Activated T-cell treated with anti-CD3 and anti-CD28 coated beads, Interleukin-2, amount 50 U/mL, for 24 hours (primary cell): ENCODE data around the gene SLC9A3.

ENCODE experiments used
- DNase-seq: peaks from one replicate; pipeline ENCODE4 v3.0.0-alpha.2; 2020
- H3K27ac Mint-ChIP-seq: 2 replicates; pipeline ENCODE4 v1.8.0; 2020; ENCODE audit warnings: mild to moderate bottlenecking, mixed read lengths
- H3K27me3 Mint-ChIP-seq: 2 replicates; pipeline ENCODE4 v1.8.0; 2020; ENCODE audit warnings: mixed read lengths
- H3K36me3 Mint-ChIP-seq: 2 replicates; pipeline ENCODE4 v1.8.0; 2020; ENCODE audit warnings: low read depth, mixed read lengths
- H3K4me1 Mint-ChIP-seq: 2 replicates; pipeline ENCODE4 v1.8.0; 2020; ENCODE audit warnings: low read depth, mixed read lengths
- H3K4me3 Mint-ChIP-seq: 2 replicates; pipeline ENCODE4 v1.8.0; 2020; ENCODE audit warnings: mild to moderate bottlenecking, moderate library complexity, mixed read lengths
- H3K9me3 Mint-ChIP-seq: 2 replicates; pipeline ENCODE4 v1.8.0; 2020; ENCODE audit warnings: mixed read lengths

SLC9A3 gene

GRCh38 chr5:501105-501830 lies 23.0 kb downstream of the SLC9A3 start:
- peaks cover 25% of the 10 kb centered on the region for H3K27me3 Mint-ChIP-seq
- H3K9me3 Mint-ChIP-seq: no peaks in the 10 kb centered on the region
- no peak overlapping the region for H3K27ac Mint-ChIP-seq
- no peak for DNase-seq
- no peaks in the 10 kb centered on the region for H3K36me3 Mint-ChIP-seq
- H3K4me3 Mint-ChIP-seq: no peak overlapping the region
- no peaks in the 10 kb centered on the region for H3K4me1 Mint-ChIP-seq

- Mint-ChIP-seq H3K4me1 (no peaks in the 10 kb centered on the region), H3K36me3 (no peaks in the 10 kb centered on the region), H3K9me3 (no peaks in the 10 kb centered on the region), H3K27me3 (peaks cover 27% of the 10 kb centered on the region), H3K27ac (no peak overlapping the region), H3K4me3 (no peak overlapping the region)
- DNase-seq: no peak
These were observed 23.8 kb downstream of the SLC9A3 start for GRCh38 chr5:500491-500890.

DNA sequence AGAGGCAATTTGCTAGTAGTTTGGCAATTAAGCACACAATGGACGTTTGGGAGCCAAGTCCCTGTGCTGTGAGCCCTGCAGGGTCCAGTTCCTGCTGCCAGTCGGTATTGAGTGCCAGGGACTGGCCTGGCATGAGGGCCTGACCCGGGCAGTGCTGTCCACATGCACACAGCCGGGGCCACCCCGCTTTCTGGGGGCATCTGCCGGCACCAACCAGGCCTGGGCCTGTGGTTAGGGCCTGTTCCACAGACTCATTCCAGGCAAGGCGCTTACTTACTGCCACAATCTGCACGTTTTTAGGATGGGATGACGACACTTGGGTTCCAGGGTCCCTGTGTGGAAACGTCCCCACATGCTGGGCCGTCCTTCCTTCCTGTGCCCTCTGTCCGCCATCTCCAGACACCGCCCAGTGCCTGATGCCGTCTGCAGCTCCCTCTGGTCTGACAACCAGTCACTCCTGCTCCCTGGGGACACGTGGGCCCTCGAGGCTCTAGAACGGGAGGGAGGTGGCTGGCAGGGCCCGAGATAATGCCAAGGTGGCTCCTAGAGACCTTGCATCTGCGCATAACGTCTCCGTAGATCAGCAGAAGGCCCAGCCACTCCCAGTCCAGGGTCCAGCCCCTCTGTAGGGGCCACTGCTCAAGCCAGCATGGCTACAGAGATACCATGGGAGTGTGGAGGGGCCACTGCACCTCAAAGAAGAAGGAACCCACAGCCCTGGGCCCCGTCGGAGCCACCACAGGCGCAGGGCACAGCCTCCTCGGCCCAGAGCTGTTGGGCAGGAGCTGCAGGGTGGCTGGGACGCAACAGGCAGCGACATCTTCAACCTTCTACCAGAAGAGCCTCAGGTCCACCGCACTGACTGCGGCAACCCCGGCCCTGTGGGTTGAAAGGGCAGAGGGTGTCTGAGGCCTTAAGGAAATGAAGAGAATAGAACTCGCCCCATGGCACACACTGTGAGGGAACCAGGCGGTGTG lies 24.7 kb downstream of the SLC9A3 start:
- H3K27me3 Mint-ChIP-seq: peaks cover 27% of the 10 kb centered on the region
- no peaks in the 10 kb centered on the region for H3K9me3 Mint-ChIP-seq
- no peak overlapping the region for H3K4me3 Mint-ChIP-seq
- H3K36me3 Mint-ChIP-seq: no peaks in the 10 kb centered on the region
- H3K27ac Mint-ChIP-seq: no peak overlapping the region
- no peak for DNase-seq
- H3K4me1 Mint-ChIP-seq: no peaks in the 10 kb centered on the region

GRCh38 chr5:497871-498509 lies 26.3 kb downstream of the SLC9A3 start:
- peaks cover 27% of the 10 kb centered on the region for H3K27me3 Mint-ChIP-seq
- no peak overlapping the region for H3K27ac Mint-ChIP-seq
- DNase-seq: no peak
- no peaks in the 10 kb centered on the region for H3K9me3 Mint-ChIP-seq
- no peaks in the 10 kb centered on the region for H3K4me1 Mint-ChIP-seq
- no peaks in the 10 kb centered on the region for H3K36me3 Mint-ChIP-seq
- H3K4me3 Mint-ChIP-seq: no peak overlapping the region

DNA sequence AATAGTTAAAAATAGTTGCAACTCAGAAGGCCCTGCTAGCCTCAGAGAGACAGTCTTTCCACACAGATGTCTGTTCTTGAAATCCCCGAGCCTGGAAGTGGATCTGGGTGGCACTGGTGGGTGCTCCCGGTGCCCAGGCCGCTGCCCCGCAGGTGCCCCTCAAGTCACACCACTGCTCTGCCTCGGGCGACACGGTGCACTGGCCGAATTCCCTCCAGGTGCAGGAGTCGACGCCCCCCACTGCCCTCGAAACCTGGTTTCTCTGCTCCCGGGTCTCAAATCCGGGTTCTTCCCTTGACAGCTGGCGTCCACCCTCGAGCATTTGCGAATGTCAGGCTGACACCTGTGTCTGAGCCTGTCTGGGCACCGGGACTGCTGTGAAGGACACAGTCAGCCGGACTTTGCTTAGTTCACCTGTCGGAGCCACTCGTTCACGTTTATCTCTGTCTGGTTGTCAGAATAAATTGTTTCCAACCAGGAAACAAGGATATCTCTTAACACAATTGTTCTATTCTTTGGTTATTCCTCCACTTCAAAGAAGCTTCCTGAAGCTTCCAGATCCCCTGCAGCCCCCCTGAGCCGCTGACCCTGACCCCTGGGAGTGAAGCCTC lies 27.1 kb downstream of the SLC9A3 start:
- no peak overlapping the region for H3K4me3 Mint-ChIP-seq
- DNase-seq: no peak
- H3K9me3 Mint-ChIP-seq: no peaks in the 10 kb centered on the region
- H3K4me1 Mint-ChIP-seq: no peaks in the 10 kb centered on the region
- H3K27me3 Mint-ChIP-seq: peaks cover 27% of the 10 kb centered on the region
- no peaks in the 10 kb centered on the region for H3K36me3 Mint-ChIP-seq
- no peak overlapping the region for H3K27ac Mint-ChIP-seq

- no peak overlapping the region for H3K4me3 Mint-ChIP-seq
- H3K9me3 Mint-ChIP-seq: no peaks in the 10 kb centered on the region
- no peak for DNase-seq
- H3K4me1 Mint-ChIP-seq: no peaks in the 10 kb centered on the region
- no peaks in the 10 kb centered on the region for H3K36me3 Mint-ChIP-seq
- H3K27me3 Mint-ChIP-seq: peaks cover 27% of the 10 kb centered on the region
- no peak overlapping the region for H3K27ac Mint-ChIP-seq
These were observed 28.2 kb downstream of the SLC9A3 start for GRCh38 chr5:496028-496427.

DNA sequence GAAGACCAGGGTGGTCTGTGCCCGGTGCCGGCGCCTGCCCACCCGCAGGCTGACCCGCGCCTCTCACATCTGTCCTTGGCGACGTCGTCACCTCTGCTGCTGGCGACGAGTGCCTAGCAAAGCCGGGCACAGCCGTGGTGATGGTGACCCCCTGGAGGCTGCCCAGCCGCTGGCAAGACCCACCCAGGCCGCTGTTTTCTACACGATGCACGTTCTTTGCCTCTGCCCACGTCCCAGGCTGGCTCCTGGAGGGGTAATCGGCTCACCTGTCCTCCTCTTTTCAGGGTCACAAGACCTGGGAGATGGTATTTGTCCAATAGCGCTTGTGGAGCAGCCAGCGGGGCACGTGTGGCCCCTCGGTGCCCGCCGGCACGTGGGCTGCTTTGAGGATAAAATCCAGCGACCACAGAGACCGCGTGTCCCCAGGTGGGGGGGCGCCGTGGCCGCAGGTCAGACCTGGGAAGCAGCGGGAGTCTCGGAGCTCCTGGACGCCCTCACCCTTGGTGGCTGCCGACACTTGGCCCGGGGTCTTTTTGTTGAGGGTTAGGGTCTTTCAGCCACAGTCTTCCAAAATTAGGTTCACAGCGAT lies 29.5 kb downstream of the SLC9A3 start:
- DNase-seq: no peak
- peaks cover 18% of the 10 kb centered on the region for H3K27me3 Mint-ChIP-seq
- H3K36me3 Mint-ChIP-seq: no peaks in the 10 kb centered on the region
- H3K4me3 Mint-ChIP-seq: no peak overlapping the region
- H3K27ac Mint-ChIP-seq: no peak overlapping the region
- H3K4me1 Mint-ChIP-seq: no peaks in the 10 kb centered on the region
- H3K9me3 Mint-ChIP-seq: no peaks in the 10 kb centered on the region

DNA sequence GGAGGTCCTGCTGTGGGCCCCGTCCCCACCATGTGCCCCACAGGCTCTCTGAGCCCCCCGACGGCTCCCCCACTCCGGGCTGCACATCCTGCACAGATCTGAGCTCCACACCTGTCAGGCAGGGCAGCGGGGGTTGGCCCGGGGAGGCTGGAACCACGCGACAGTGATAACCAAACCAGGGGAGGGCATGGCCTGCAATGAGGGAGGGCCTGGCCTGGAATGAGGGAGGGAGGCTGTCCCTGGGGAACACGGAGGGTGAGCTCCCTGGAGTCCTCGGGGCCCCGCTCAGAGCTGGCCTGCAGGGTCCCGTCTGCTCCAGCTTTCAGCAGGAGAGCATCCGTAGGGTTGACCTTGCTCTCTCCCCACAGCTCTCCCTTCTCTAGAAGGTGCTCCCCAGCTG lies 30.5 kb downstream of the SLC9A3 start:
- DNase-seq: no peak
- Mint-ChIP-seq H3K9me3 (no peaks in the 10 kb centered on the region), H3K4me1 (no peaks in the 10 kb centered on the region), H3K4me3 (no peak overlapping the region), H3K27me3 (peaks cover 12% of the 10 kb centered on the region), H3K36me3 (no peaks in the 10 kb centered on the region), H3K27ac (no peak overlapping the region)

DNA sequence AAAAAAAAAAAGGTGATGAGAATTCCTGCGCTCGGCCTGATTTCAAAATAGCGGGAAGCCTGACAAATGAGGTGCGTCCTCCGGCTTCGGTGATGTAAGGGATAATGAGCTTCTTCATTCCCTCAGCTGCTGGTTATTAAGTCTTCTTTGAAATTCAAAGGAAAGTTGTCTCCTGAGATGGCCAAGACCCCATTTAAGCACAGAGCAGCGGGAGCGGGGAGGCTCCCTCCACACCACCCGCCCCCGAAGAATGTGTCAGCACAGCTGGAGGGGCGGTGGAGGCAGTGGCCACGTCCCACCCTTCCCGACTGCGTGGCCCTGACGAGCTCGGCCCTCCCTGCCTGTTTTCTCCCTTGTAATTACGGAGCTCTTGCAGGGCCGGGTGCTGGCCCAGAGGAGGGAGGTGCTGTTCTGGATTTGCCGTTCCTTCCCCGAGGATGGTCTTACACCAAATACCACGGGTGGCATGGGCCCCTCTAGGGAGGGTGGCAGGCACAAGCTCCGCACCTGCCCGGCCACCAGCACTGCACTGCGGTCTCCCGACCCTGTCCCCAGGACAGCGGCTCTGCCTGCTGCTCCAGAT lies 31.0 kb downstream of the SLC9A3 start:
- DNase-seq: no peak
- H3K9me3 Mint-ChIP-seq: no peaks in the 10 kb centered on the region
- H3K27me3 Mint-ChIP-seq: peaks cover 8% of the 10 kb centered on the region
- no peak overlapping the region for H3K27ac Mint-ChIP-seq
- no peaks in the 10 kb centered on the region for H3K4me1 Mint-ChIP-seq
- H3K36me3 Mint-ChIP-seq: no peaks in the 10 kb centered on the region
- no peak overlapping the region for H3K4me3 Mint-ChIP-seq

GRCh38 chr5:492314-492893 lies 31.8 kb downstream of the SLC9A3 start:
- no peak for DNase-seq
- Mint-ChIP-seq H3K4me1 (no peaks in the 10 kb centered on the region), H3K27me3 (peaks cover 5% of the 10 kb centered on the region), H3K27ac (no peak overlapping the region), H3K36me3 (no peaks in the 10 kb centered on the region), H3K9me3 (no peaks in the 10 kb centered on the region), H3K4me3 (no peak overlapping the region)

DNA sequence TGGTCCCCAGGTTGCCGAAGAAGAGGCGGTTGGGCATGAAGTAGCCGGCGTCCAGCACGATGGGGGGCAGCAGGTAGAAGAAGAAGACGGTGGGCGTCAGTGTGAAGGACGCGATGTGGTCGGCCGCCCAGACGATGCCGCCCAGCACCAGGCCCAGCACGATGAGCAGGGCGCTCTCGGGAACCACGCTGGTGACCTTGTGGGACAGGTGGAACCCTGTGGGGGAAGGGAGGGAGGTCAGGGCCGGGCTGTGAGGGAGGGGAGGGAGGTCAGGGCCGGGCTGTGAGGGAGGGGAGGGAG lies 32.4 kb downstream of the SLC9A3 start:
- H3K9me3 Mint-ChIP-seq: no peaks in the 10 kb centered on the region
- H3K27ac Mint-ChIP-seq: no peak overlapping the region
- H3K36me3 Mint-ChIP-seq: no peaks in the 10 kb centered on the region
- H3K4me1 Mint-ChIP-seq: no peaks in the 10 kb centered on the region
- H3K4me3 Mint-ChIP-seq: no peak overlapping the region
- DNase-seq: no peak
- peaks cover 5% of the 10 kb centered on the region for H3K27me3 Mint-ChIP-seq

DNA sequence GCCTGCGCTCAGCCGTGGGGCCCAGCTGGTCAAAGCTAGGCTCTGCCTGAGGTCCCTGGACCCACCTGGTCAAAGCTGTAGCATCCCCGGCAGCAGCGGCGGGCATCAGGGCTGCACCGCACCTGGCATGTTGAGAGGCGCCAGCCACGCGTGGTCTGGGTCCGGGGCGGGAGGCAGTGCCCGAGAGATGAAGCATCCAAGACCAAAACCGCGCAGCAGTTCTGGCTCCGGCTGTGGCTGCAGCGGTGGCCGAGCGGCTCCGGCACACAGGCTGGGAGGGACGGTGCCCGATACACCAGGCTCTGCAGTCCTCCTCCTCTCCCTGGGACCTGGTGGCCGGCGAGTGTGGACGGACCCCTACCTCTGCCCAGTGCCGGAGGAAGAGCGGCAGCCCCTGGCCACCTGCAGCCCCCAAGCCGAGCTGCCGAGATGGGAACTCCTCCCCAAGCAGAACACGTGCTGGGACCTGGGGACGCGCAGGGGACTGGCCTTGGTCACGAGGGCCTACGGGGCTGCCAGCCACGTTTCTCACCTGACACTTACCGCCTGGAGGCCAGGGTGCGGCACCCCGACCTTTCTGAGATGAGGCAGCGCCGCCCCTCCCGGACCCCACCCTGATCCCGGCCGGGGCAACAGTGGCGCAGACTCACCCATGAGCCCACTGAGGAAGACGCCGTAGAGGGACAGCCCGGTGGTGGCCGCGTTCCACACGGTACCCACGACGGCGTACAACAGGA lies 33.0 kb downstream of the SLC9A3 start:
- Mint-ChIP-seq H3K4me3 (no peak overlapping the region), H3K9me3 (no peaks in the 10 kb centered on the region), H3K27ac (no peak overlapping the region), H3K4me1 (peaks cover 2% of the 10 kb centered on the region), H3K27me3 (peaks cover 2% of the 10 kb centered on the region), H3K36me3 (no peaks in the 10 kb centered on the region)
- DNase-seq: no peak
